Left lung (tissue), 10 donors: ENCODE measurements around the gene ATP6AP1. TPM values are rescaled to one million over a fixed set of nuclear protein-coding genes. Genes with fewer than 3 reads are reported as not detected.
A peak's percentile ranks its signal among the peaks of the same experiment; 100 is the strongest.

ENCODE experiments used
- ATAC-seq: fragments of 200-7000 bp; cut with Tn5 transposase; one replicate; pipeline ENCODE4 v1.9.1; 2020; ENCODE audit warnings: moderate library complexity
- DNase-seq, 4 donors: peaks; one replicate each; pipeline ENCODE4 v3.0.0-alpha.2; 2013 to 2020
- H3K27ac ChIP-seq, 2 donors: fragments of 200-600 bp; sonication (generic) in 1 of 2; one replicate each; pipeline versions ENCODE4 v1.5.0 to v1.8.0; 2020 to 2021
- H3K27me3 ChIP-seq, 2 donors: fragments of 200-600 bp; sonication (generic) in 1 of 2; one replicate each; pipeline versions ENCODE4 v1.5.0 to v1.8.0; 2020 to 2021
- H3K36me3 ChIP-seq, 2 donors: fragments of 200-600 bp; sonication (generic) in 1 of 2; one replicate each; pipeline versions ENCODE4 v1.5.0 to v1.8.0; 2020 to 2021
- H3K4me1 ChIP-seq, 2 donors: fragments of 200-600 bp; one replicate each; pipeline ENCODE4 v1.8.0; 2021
- H3K4me3 ChIP-seq, 2 donors: fragments of 200-600 bp; sonication (generic) in 1 of 2; one replicate each; pipeline versions ENCODE4 v1.5.0 to v1.8.0; 2020 to 2021; ENCODE audit warnings: mild to moderate bottlenecking in 1 of 2
- H3K9me3 ChIP-seq, 2 donors: fragments of 200-600 bp; sonication (generic) in 1 of 2; one replicate each; pipeline versions ENCODE4 v1.5.0 to v1.8.0; 2020 to 2021
- intact Hi-C, 2 donors: fragments of 100-400 bp; cut with DNase I; formaldehyde crosslinking; loops; one replicate each; pipeline versions ENCODE4 v1.11.2 to v1.14.2; 2022
- polyA plus RNA-seq, 6 donors: library from polyadenylated mRNA; unstranded; fragments of 120-200 nt; gene quantifications; one replicate each; pipeline ENCODE4 v1.2.1, GENCODE V29; 2013; ENCODE audit not compliant: insufficient read length in 6 of 6
- total RNA-seq, 2 donors: library from RNA; stranded (reverse); fragmentation: NEBNext Ultra II Directional; extraction: Animal tissue kit (Norgen Biotek cat#: 25700); gene quantifications; one replicate each; pipeline ENCODE4 v1.2.1, GENCODE V29; 2021
- TF ChIP-seq, protein P1 (sequence below), 2 donors: fragments of 200-600 bp; sonication (generic) in 1 of 2; IDR thresholded peaks; one replicate each; pipeline versions ENCODE4 v1.5.0 to v1.8.0; 2021; ENCODE audit warnings: antibody characterized with exemption in 2 of 2
- donor health status: DM: no; HTN: yes; CAD: no.
- donor health status: DM: no; HTN: no; CAD: no.

The ATP6AP1 gene
- total and polyA plus RNA-seq, 8 donors: 89.4 to 168 (median 98.7) TPM

DNA sequence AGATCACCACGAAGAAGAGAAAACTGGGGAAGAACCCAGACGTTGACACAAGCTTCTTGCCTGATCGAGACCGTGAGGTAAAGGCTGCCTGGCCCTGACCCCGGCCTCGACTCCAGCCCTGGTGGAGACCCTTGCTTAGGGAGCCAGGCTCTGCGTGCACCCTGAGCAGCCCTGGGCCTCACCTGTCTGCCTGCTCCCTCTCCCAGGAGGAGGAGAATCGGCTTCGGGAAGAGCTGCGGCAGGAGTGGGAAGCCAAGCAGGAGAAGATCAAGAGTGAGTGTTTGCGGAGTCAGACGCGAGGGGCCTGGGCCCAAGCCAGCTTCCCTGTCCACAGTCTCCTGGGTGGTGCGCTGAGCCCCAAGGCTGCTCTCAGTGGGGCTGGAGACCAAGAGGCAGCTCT, 20.0 kb downstream of the ATP6AP1 start:
- Histone ChIP-seq H3K4me1 (peaks cover 0 to 13% of the 10 kb centered on the region in 2 donors), H3K27me3 (no peaks in the 10 kb centered on the region), H3K4me3 (no peak overlapping the region), H3K36me3 (peaks cover 0 to 53% of the 10 kb centered on the region in 2 donors), H3K9me3 (no peaks in the 10 kb centered on the region), H3K27ac (no peak overlapping the region)
- no peak for DNase-seq
- ATAC-seq: no peak
- intact Hi-C loops: no loop called here
- TF ChIP-seq, protein P1, sequence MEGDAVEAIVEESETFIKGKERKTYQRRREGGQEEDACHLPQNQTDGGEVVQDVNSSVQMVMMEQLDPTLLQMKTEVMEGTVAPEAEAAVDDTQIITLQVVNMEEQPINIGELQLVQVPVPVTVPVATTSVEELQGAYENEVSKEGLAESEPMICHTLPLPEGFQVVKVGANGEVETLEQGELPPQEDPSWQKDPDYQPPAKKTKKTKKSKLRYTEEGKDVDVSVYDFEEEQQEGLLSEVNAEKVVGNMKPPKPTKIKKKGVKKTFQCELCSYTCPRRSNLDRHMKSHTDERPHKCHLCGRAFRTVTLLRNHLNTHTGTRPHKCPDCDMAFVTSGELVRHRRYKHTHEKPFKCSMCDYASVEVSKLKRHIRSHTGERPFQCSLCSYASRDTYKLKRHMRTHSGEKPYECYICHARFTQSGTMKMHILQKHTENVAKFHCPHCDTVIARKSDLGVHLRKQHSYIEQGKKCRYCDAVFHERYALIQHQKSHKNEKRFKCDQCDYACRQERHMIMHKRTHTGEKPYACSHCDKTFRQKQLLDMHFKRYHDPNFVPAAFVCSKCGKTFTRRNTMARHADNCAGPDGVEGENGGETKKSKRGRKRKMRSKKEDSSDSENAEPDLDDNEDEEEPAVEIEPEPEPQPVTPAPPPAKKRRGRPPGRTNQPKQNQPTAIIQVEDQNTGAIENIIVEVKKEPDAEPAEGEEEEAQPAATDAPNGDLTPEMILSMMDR (IDR thresholded peaks at IDR 0.05): no peak

GRCh38 chrX:154449618-154450017, 21.1 kb downstream of the ATP6AP1 start:
- TF ChIP-seq, protein P1 (IDR thresholded peaks at IDR 0.05): no peak
- peaks cover 0 to 11% of the 10 kb centered on the region in 2 donors for H3K4me1 ChIP-seq
- intact Hi-C loops: no loop called here
- DNase-seq (no peak), ATAC-seq (no peak)
- H3K36me3 ChIP-seq: peaks cover 0 to 53% of the 10 kb centered on the region in 2 donors
- H3K9me3 ChIP-seq: no peaks in the 10 kb centered on the region
- no peaks in the 10 kb centered on the region for H3K27me3 ChIP-seq
- H3K27ac ChIP-seq: no peak overlapping the region
- no peak overlapping the region for H3K4me3 ChIP-seq

- peaks cover 0 to 53% of the 10 kb centered on the region in 2 donors for H3K36me3 ChIP-seq
- H3K4me1 ChIP-seq: peaks cover 0 to 4% of the 10 kb centered on the region in 2 donors
- H3K9me3 ChIP-seq: no peaks in the 10 kb centered on the region
- intact Hi-C loops: no loop called here
- H3K27me3 ChIP-seq: no peaks in the 10 kb centered on the region
- H3K4me3 ChIP-seq: no peak overlapping the region
- ATAC-seq: no peak
- H3K27ac ChIP-seq: no peak overlapping the region
- TF ChIP-seq, protein P1 (IDR thresholded peaks at IDR 0.05): no peak
- no peak for DNase-seq
These were observed 21.8 kb downstream of the ATP6AP1 start for GRCh38 chrX:154450312-154450711.

GRCh38 chrX:154452823-154453222, 24.3 kb downstream of the ATP6AP1 start:
- Histone ChIP-seq H3K27me3 (no peaks in the 10 kb centered on the region), H3K9me3 (no peaks in the 10 kb centered on the region), H3K27ac (no peak overlapping the region), H3K36me3 (peaks cover 0 to 42% of the 10 kb centered on the region in 2 donors), H3K4me1 (no peaks in the 10 kb centered on the region), H3K4me3 (no peak overlapping the region)
- no peak for DNase-seq
- ATAC-seq: no peak
- TF ChIP-seq, protein P1 (IDR thresholded peaks at IDR 0.05): no peak
- intact Hi-C loops: no loop called here

- DNase-seq (peak; percentile 41 to 81 (median 50)), ATAC-seq (peak; percentile 81)
- H3K4me1 ChIP-seq: no peaks in the 10 kb centered on the region
- intact Hi-C loops: no loop called here
- TF ChIP-seq, protein P1 (IDR thresholded peaks at IDR 0.05): no peak
- peaks cover 0 to 18% of the 10 kb centered on the region in 2 donors for H3K36me3 ChIP-seq
- H3K4me3 ChIP-seq: peak overlapping the region; percentile 31 to 59
- no peaks in the 10 kb centered on the region for H3K27me3 ChIP-seq
- H3K27ac ChIP-seq: no peak overlapping the region
- H3K9me3 ChIP-seq: no peaks in the 10 kb centered on the region
These were observed 29.1 kb downstream of the ATP6AP1 start for GRCh38 chrX:154457491-154458115.
